HCT116 (cell line): ENCODE measurements around the gene GALNT17. TPM values are rescaled to one million over a fixed set of nuclear protein-coding genes. Genes with fewer than 3 reads are reported as not detected.

Experiments used
- ATAC-seq: fragments of 200-7000 bp; cut with Tn5 transposase; 2 replicates; pipeline ENCODE4 v1.9.1; 2020; ENCODE audit warnings: mild to moderate bottlenecking, moderate library complexity
- BruUV-seq: library from RNA; stranded (reverse); fragments of 400-500 nt; replicated peaks from 2 replicates; lab custom pipeline; 2021; lab: Mats Ljungman, UMichigan
- CTCF ChIA-PET: fragments of 300-600 bp; sonication (Branson Sonifier 250); formaldehyde crosslinking; loops from one replicate; lab custom pipeline; 2021; ENCODE audit warnings: antibody characterized with exemption; lab: Charles Lee
- POLR2A ChIA-PET: fragments of 300-600, 350-600 bp; sonication (Branson Sonifier 250); formaldehyde crosslinking; loops from one replicate; lab custom pipeline; 2021; ENCODE audit warnings: antibody characterized with exemption; lab: Charles Lee
- RAD21 ChIA-PET, 2 experiments: fragments of 300-600 bp; sonication (Branson Sonifier 250); formaldehyde crosslinking; loops; one replicate each; lab custom pipeline; 2023; ENCODE audit warnings: low total read pairs in 2 of 2; ENCODE audit not compliant: uncharacterized antibody in 2 of 2, unreplicated experiment in 2 of 2, low non-redundant PET in 1 of 2; lab: Charles Lee
- DNase-seq: peaks from one replicate; pipeline ENCODE4 v3.0.0-alpha.2; 2010; ENCODE audit warnings: low read depth, low spot score
- H2AFZ ChIP-seq: fragments of 200-600 bp; shearing (Covaris generic), sonication (generic); 2 replicates; pipeline ENCODE4 v1.6.1; 2017; ENCODE audit warnings: low read depth, mixed run types, mixed read lengths, antibody characterized with exemption, low read length; ENCODE audit not compliant: poor library complexity, severe bottlenecking
- H3K27ac ChIP-seq: 2 replicates; pipeline ENCODE4 v1.5.1; 2012; ENCODE audit warnings: low read depth, low read length
- H3K27me3 ChIP-seq: fragments of 200-600 bp; sonication (generic); 2 replicates; pipeline ENCODE4 v1.6.1; 2016; ENCODE audit warnings: mixed run types, low read length, mixed read lengths; ENCODE audit not compliant: insufficient read depth
- H3K36me3 ChIP-seq, 2 experiments: fragments of 200-500 bp in 1 of 2; fragments of 200-600 bp in 1 of 2; sonication (Bioruptor generic) in 1 of 2; sonication (generic) in 1 of 2; 2 replicates each; pipeline versions ENCODE4 v1.5.1 to v1.6.1; 2014 to 2016; ENCODE audit warnings: low read length in 2 of 2, inconsistent platforms in 1 of 2, mixed read lengths in 1 of 2, mixed run types in 1 of 2; ENCODE audit not compliant: insufficient read depth in 2 of 2, control insufficient read depth in 1 of 2
- H3K4me1 ChIP-seq, 2 experiments: fragments of 200-600 bp in 1 of 2; sonication (generic) in 1 of 2; 2 replicates each; pipeline versions ENCODE4 v1.5.1 to v1.6.1; 2012 to 2017; ENCODE audit warnings: low read length in 2 of 2, inconsistent platforms in 1 of 2, mild to moderate bottlenecking in 1 of 2, mixed read lengths in 1 of 2, mixed run types in 1 of 2, moderate library complexity in 1 of 2; ENCODE audit not compliant: insufficient read depth in 2 of 2, control insufficient read depth in 1 of 2
- H3K4me2 ChIP-seq: fragments of 200-600 bp; sonication (generic); 2 replicates; pipeline ENCODE4 v1.6.1; 2017; ENCODE audit warnings: mixed run types, low read length, mixed read lengths
- H3K4me3 ChIP-seq, 2 experiments: fragments of 200-600 bp in 1 of 2; sonication (generic) in 1 of 2; replicated peaks in 1 of 2; 2 replicates each; pipeline ENCODE4 v1.5.1; 2011 to 2016; ENCODE audit warnings: low read length in 2 of 2, control low read depth in 1 of 2, low read depth in 1 of 2, mild to moderate bottlenecking in 1 of 2, mixed read lengths in 1 of 2, mixed run types in 1 of 2
- H3K79me2 ChIP-seq: fragments of 200-600 bp; sonication (generic); 2 replicates; pipeline ENCODE4 v1.6.1; 2017; ENCODE audit warnings: mild to moderate bottlenecking, mixed run types, low read length, moderate library complexity, mixed read lengths; ENCODE audit not compliant: insufficient read depth
- H3K9ac ChIP-seq: fragments of 200-600 bp; sonication (generic); 2 replicates; pipeline ENCODE4 v1.6.1; 2016; ENCODE audit warnings: low read length, mixed read lengths
- H3K9me2 ChIP-seq: fragments of 200-600 bp; sonication (generic), shearing (Covaris generic); 2 replicates; pipeline ENCODE4 v1.6.1; 2017; ENCODE audit warnings: mixed run types, mild to moderate bottlenecking, moderate library complexity; ENCODE audit not compliant: insufficient read depth
- H3K9me3 ChIP-seq, 2 experiments: fragments of 200-500 bp in 1 of 2; fragments of 200-600 bp in 1 of 2; sonication (Bioruptor generic) in 1 of 2; sonication (generic) in 1 of 2; 2 replicates each; pipeline ENCODE4 v1.6.1; 2014 to 2017; ENCODE audit warnings: low read length in 2 of 2, mixed read lengths in 2 of 2, inconsistent platforms in 1 of 2, low read depth in 1 of 2, mild to moderate bottlenecking in 1 of 2, mixed run types in 1 of 2, moderate library complexity in 1 of 2; ENCODE audit not compliant: control insufficient read depth in 1 of 2, insufficient read depth in 1 of 2
- H4K20me1 ChIP-seq: fragments of 200-600 bp; sonication (generic), shearing (Covaris generic); 2 replicates; pipeline ENCODE4 v1.6.1; 2017; ENCODE audit warnings: mixed run types, mild to moderate bottlenecking, moderate library complexity; ENCODE audit not compliant: insufficient read depth
- CBX3 ChIP-seq: IDR thresholded peaks from 2 replicates; pipeline ENCODE4 v1.6.1; 2012; ENCODE audit warnings: low read depth
- CTCF ChIP-seq, 3 experiments: fragments of 200-600 bp in 1 of 3; sonication (generic) in 1 of 3; IDR thresholded peaks in 2 of 3; conservative IDR thresholded peaks in 1 of 3; 2 replicates each; pipeline ENCODE4 v1.5.1; 2012 to 2017; ENCODE audit warnings: low read depth in 2 of 3, low read length in 2 of 3, antibody characterized with exemption in 1 of 3, borderline replicate concordance in 1 of 3, control low read depth in 1 of 3, mild to moderate bottlenecking in 1 of 3, mixed read lengths in 1 of 3, mixed run types in 1 of 3, moderate library complexity in 1 of 3; ENCODE audit not compliant: insufficient read depth in 1 of 3
- EGR1 ChIP-seq: IDR thresholded peaks from 2 replicates; pipeline ENCODE4 v1.6.1; 2012; ENCODE audit warnings: low read depth
- ELF1 ChIP-seq: IDR thresholded peaks from 2 replicates; pipeline ENCODE4 v1.6.1; 2012; ENCODE audit warnings: low read depth, borderline replicate concordance
- EZH2 ChIP-seq: fragments of 200-600 bp; sonication (generic); IDR thresholded peaks from 2 replicates; pipeline ENCODE4 v1.6.1; 2017; ENCODE audit warnings: antibody characterized with exemption, mixed run types
- EZH2phosphoT487 ChIP-seq: fragments of 200-600 bp; IDR thresholded peaks from 2 replicates; pipeline ENCODE4 v1.6.1; 2018; ENCODE audit warnings: antibody characterized with exemption, borderline replicate concordance
- FOSL1 ChIP-seq: IDR thresholded peaks from 2 replicates; pipeline ENCODE4 v1.6.1; 2012; ENCODE audit warnings: low read depth
- POLR2A ChIP-seq: IDR thresholded peaks from 2 replicates; pipeline ENCODE4 v1.7.0; 2011; ENCODE audit warnings: borderline replicate concordance; ENCODE audit not compliant: insufficient read depth, insufficient read length; ENCODE audit errors: extremely low read depth
- POLR2AphosphoS5 ChIP-seq: IDR thresholded peaks from 2 replicates; pipeline ENCODE4 v1.6.1; 2011; ENCODE audit warnings: mild to moderate bottlenecking, low read depth, low read length, moderate library complexity
- SIN3A ChIP-seq: IDR thresholded peaks from 2 replicates; pipeline ENCODE4 v1.6.1; 2012; ENCODE audit warnings: low read depth
- TCF7L2 ChIP-seq: IDR thresholded peaks from 2 replicates; pipeline ENCODE4 v1.7.0; 2011; ENCODE audit warnings: borderline replicate concordance, inconsistent platforms; ENCODE audit not compliant: insufficient read depth, insufficient read length; ENCODE audit errors: extremely low read depth
- ZFX ChIP-seq: fragments of 450-650 bp; IDR thresholded peaks from 2 replicates; pipeline ENCODE4 v1.6.1; 2017
- intact Hi-C: fragments of 100-400 bp; cut with micrococcal nuclease; formaldehyde crosslinking; loops from 2 replicates; pipeline ENCODE4 v1.10.0; 2022
- total RNA-seq: library from RNA; stranded (reverse); gene quantifications from one replicate; pipeline ENCODE4 v1.2.1, GENCODE V29; 2021; ENCODE audit not compliant: unreplicated experiment
- TF ChIP-seq, protein P1 (sequence below): IDR thresholded peaks from 2 replicates; pipeline ENCODE4 v1.6.1; 2011; ENCODE audit warnings: mild to moderate bottlenecking, low read length, moderate library complexity; ENCODE audit not compliant: insufficient replicate concordance; ENCODE audit errors: extremely low read depth

Gene GALNT17
- total RNA-seq, 1 experiment from 2014 or later = not detected

DNA sequence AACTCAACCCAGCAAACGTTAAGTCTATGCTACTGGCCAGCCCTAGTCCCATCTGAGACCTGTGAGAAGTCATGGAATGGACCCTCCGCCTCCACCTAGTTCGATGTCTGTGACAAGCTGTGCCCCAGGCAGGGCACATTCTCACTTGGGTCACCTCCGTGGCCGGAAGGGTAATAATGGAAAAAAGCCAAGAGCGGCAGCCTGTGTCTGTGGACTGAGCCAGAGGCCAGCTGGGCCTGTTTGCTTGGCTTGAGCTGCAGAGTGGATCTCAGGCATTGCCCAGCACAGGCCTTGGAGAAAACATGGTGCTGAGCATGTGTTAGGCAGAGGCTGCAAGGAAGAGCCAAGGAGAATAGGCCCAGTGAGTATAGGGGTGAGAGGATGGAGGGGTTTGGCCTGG, 97.8 kb downstream of the GALNT17 start:
- H4K20me1 ChIP-seq = no peaks in the 10 kb centered on the region
- H3K9me2 ChIP-seq = no peaks in the 10 kb centered on the region
- ChIA-PET CTCF (no interaction called here), RAD21 (no interaction called here), POLR2A (no interaction called here)
- H2AFZ ChIP-seq = no peak overlapping the region
- H3K4me3 ChIP-seq = no peak overlapping the region
- TF ChIP-seq EZH2 (no peak), TCF7L2 (no peak), FOSL1 (no peak), POLR2A (no peak), EGR1 (no peak), ZFX (no peak), ELF1 (no peak), CTCF (IDR thresholded peaks at IDR 0.05 in 2 of 3, conservative IDR thresholded peaks at IDR 0.05 in 1 of 3; ENCODE audit: borderline replicate concordance in 1 of 3, insufficient read depth in 1 of 3, low read depth in 2 of 3, low read length in 2 of 3) (no peak), CBX3 (no peak), EZH2phosphoT487 (no peak), POLR2AphosphoS5 (no peak), SIN3A (no peak)
- TF ChIP-seq, protein P1, sequence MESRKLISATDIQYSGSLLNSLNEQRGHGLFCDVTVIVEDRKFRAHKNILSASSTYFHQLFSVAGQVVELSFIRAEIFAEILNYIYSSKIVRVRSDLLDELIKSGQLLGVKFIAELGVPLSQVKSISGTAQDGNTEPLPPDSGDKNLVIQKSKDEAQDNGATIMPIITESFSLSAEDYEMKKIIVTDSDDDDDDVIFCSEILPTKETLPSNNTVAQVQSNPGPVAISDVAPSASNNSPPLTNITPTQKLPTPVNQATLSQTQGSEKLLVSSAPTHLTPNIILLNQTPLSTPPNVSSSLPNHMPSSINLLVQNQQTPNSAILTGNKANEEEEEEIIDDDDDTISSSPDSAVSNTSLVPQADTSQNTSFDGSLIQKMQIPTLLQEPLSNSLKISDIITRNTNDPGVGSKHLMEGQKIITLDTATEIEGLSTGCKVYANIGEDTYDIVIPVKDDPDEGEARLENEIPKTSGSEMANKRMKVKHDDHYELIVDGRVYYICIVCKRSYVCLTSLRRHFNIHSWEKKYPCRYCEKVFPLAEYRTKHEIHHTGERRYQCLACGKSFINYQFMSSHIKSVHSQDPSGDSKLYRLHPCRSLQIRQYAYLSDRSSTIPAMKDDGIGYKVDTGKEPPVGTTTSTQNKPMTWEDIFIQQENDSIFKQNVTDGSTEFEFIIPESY = no peak
- H3K27ac ChIP-seq = no peak overlapping the region
- intact Hi-C loops = no loop called here
- H3K36me3 ChIP-seq = no peaks in the 10 kb centered on the region
- ATAC-seq (no peak), DNase-seq (no peak)
- H3K4me1 ChIP-seq = no peaks in the 10 kb centered on the region
- no peak overlapping the region for H3K4me2 ChIP-seq
- H3K79me2 ChIP-seq = no peaks in the 10 kb centered on the region
- H3K9me3 ChIP-seq = peaks cover 0 to 18% of the 10 kb centered on the region in 2 experiments; a peak in 1 of 4 replicates
- no peak overlapping the region for H3K9ac ChIP-seq
- BruUV-seq = no TSS peak
- no peaks in the 10 kb centered on the region for H3K27me3 ChIP-seq
